GM21737 (cell line): ENCODE measurements around the gene FOXRED1.

Source experiments
- ATAC-seq: cut with Tn5 transposase; IDR thresholded peaks from one replicate; pipeline ENCODE4 v1.9.1; 2021; ENCODE audit warnings: mild to moderate bottlenecking, moderate library complexity; ENCODE audit not compliant: unreplicated experiment

Gene FOXRED1

DNA sequence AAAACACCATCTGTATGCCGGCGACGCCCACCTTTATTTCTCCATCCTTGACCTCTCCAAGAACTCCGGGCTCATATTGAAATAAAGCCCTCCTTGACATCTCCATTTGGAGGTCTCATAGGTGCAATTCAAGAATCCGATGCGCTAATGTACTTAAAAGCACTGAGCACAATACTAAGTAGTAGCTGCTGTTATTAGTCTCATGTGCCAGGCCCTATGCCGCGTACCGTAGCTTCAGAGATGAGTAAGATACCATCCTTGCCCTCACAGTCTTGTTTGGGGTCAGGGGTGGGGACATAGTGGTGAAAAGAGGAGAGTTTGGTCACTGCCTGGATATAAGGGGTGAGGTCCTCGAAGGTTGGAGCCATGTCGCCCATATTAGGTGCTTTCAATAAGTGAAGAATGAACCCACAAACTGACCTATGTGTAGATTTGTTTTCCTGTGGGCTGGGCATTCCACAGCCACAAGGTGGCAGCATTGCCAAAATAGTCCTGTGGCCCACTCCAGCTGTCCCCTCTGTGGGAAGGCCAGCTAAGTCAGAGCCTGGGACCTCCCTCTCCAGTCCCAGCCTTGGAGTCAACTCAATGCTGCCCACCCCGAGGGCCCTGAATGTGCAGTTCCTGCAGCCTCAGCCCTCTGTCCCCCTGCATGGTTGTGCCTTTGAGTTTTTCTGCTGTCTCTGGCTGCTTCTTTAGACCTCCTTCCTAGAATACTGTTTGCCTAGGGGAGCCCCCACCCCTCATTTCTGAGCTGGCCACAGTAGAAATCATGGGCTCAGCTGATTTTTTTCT lies 41.4 kb downstream of the FOXRED1 start:
- no peak for ATAC-seq

GRCh38 chr11:126310992-126311310 lies 42.0 kb downstream of the FOXRED1 start:
- ATAC-seq: no peak

GRCh38 chr11:126311401-126312291 lies 42.7 kb downstream of the FOXRED1 start:
- ATAC-seq: peak; percentile 72

DNA sequence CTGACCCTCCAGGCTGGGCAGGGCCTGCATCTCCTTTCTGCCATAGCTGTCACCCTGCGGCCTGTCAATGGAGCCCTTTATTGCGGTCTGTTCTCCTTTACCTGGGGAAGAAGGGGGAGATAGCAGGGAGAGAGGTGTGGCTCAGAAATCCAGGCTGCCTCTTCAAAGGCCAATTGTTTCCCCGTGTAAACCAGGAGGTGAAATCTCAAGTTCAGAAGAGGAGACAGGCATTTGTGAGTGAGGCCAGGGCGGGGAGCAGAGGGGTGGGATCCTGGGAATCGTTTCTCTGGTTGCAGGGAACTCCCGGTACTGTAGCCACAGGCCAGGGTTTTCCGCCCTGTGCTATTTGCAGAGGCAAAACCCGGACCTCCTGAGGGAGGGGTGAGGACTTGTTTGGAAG lies 44.0 kb downstream of the FOXRED1 start:
- ATAC-seq: no peak

GRCh38 chr11:126313826-126314225 lies 44.9 kb downstream of the FOXRED1 start:
- ATAC-seq: no peak

- no peak for ATAC-seq
Observed at GRCh38 chr11:126317432-126317755, 48.4 kb downstream of the FOXRED1 start.

- ATAC-seq: peak; percentile 40
Observed at GRCh38 chr11:126317756-126318573, 49.0 kb downstream of the FOXRED1 start.

DNA sequence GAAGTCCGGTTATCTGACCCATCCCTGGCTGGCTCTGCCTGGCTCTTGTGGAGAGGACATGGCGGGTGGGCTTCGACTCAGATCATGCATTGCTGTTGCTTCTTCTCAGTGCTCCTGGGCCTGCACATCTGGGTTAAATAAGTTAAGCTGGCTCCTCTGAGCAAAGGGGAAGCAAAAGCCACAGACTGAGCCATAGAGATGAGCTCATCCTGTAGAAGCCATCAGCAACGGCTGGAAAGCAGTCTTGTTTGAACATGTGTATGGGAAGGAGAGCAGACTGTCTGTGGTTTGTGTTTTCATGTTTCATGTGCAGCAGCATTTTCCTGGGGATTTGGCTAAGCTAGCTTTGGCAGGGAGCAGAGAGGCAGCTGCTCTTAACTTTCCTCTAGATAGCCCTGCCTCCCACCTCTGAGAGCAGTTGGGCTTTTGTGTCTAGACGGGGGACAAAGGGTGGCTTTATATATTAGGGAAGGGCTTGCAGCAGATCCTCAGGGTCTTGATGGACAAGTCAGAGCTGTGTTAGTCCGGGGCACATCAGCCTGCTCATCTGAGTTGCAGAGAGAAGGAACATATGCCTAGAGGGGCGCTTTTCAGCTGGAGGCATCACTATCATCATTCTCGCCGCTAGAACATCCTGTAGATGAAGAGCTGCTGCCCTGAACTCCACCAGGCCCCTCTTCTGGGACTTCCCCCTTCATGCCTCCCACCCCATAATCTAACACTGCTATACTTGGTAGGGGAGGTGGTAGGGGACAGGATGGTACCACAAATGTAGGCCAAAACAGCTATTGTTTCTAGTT lies 49.8 kb downstream of the FOXRED1 start:
- peak; percentile 82 for ATAC-seq

DNA sequence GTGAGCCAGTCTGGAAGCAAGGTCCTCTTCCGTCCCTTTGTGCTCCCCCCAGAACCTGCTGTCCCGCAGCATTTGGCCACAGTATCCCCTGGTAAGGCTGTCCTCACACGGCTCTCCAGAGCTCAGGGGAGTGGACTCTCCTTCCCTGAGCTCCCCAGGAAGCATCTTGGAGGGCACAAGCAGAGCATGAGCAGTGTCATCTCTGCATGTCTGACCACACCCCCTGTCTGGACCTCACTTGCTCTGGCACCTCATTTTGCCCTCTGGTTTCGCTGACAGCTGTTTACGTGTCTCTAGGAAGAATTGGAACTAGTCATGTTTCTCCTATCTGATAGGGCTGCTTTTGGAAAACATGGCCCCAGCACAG lies 50.4 kb downstream of the FOXRED1 start:
- no peak for ATAC-seq

GRCh38 chr11:126322996-126323395 lies 54.0 kb downstream of the FOXRED1 start:
- ATAC-seq: no peak

DNA sequence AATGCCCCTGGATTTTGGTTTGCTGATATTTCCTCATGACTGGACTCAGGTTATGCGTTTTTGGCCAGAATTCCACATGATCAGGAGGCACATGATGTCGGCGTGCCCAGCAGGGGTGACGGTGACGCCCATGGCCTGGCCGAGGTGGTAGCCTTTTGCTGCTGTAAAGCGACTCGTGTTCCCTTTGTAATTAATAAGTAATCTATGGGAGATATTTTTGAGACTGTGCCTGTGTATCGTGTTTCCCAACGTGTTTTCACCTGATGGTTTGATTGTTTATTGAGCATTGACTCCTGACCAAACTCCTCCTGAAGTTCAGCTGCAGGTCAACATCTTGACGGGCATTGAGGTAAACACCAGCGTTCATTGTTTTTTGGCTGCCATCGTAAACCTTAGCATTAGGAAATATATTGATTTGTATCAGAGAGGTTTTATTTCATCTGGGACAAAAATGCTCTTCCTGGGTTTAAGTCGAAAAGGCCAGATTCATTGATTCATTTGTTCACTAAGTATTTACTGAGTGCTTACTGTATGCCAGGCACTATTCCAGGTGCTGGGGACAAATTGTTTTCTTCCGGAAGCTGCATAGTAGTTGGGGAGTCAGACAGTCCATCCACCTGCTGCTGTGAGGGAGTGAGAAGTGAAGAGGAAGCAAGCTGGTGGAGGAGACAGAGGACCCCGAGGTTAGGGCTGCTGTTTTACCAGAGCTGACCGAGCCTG lies 58.5 kb downstream of the FOXRED1 start:
- ATAC-seq: no peak
